ENCODE results near the gene CCDC68. TPM values are rescaled to one million over a fixed set of nuclear protein-coding genes. Genes with fewer than 3 reads are reported as not detected.

CCDC68 gene
- total and polyA plus RNA-seq, 2 of the 8 experiments (the other 6 are each of a cell fraction or from before 2014, with no cell fraction given) = 0.06 to 0.80 TPM

Other genes with a start within 250 kb of the CCDC68 start
- 0.33 and 0.60 TPM in 2 replicates for gene RAB27B, start 131.0 kb downstream of the CCDC68 start, total RNA-seq (2021; fragmentation: NEBNext Ultra II Directional; extraction: Animal tissue kit (Norgen Biotek cat#: 25700))
- 0.03 and 0.05 TPM in 2 replicates for gene RAB27B, start 131.0 kb downstream of the CCDC68 start, polyA plus RNA-seq (2011; rRNA removed)

All from H1 (cell line).